Hepatocyte (in vitro differentiated cells): ENCODE measurements around the gene ADGRL3.

Source experiments
- EZH2 ChIP-seq: fragments of 200-600 bp; sonication (generic); IDR thresholded peaks from 2 replicates; pipeline ENCODE4 v1.6.1; 2016; ENCODE audit warnings: antibody characterized with exemption, mild to moderate bottlenecking, borderline replicate concordance
- EZH2phosphoT487 ChIP-seq: fragments of 200-600 bp; sonication (generic); IDR thresholded peaks from one replicate; pipeline ENCODE4 v1.6.1; 2018; ENCODE audit warnings: antibody characterized with exemption, mild to moderate bottlenecking, low read depth, moderate library complexity; ENCODE audit not compliant: unreplicated experiment, severe bottlenecking

- TF ChIP-seq EZH2phosphoT487 (no peak), EZH2 (no peak)
Observed at GRCh38 chr4:61274286-61274685, 74.2 kb downstream of the ADGRL3 start.
